H9 (cell line): ENCODE measurements around the gene HERPUD2. TPM values are rescaled to one million over a fixed set of nuclear protein-coding genes. Genes with fewer than 3 reads are reported as not detected.

ENCODE experiments used
- DNase-seq: peaks from one replicate; pipeline ENCODE4 v3.0.0-alpha.2; 2017
- H2AFZ ChIP-seq: one replicate; pipeline ENCODE4 v1.6.1; 2013; ENCODE audit warnings: mild to moderate bottlenecking, low read length, control low read depth, moderate library complexity
- H2AK5ac ChIP-seq: 2 replicates; pipeline ENCODE4 v1.6.1; 2013; ENCODE audit warnings: low read length, control low read depth, mixed read lengths; ENCODE audit not compliant: insufficient read length
- H2BK120ac ChIP-seq: one replicate; pipeline ENCODE4 v1.6.1; 2013; ENCODE audit warnings: low read depth, mild to moderate bottlenecking, low read length, control low read depth, inconsistent platforms; ENCODE audit not compliant: poor library complexity, severe bottlenecking
- H2BK12ac ChIP-seq: 2 replicates; pipeline ENCODE4 v1.6.1; 2013; ENCODE audit warnings: low read length, control low read depth, mixed read lengths, low read depth; ENCODE audit not compliant: insufficient read length
- H2BK15ac ChIP-seq: 2 replicates; pipeline ENCODE4 v1.6.1; 2013; ENCODE audit warnings: low read depth, low read length, control low read depth
- H2BK20ac ChIP-seq: one replicate; pipeline ENCODE4 v1.6.1; 2013; ENCODE audit warnings: low read depth, mild to moderate bottlenecking, low read length, control low read depth, inconsistent platforms; ENCODE audit not compliant: poor library complexity, severe bottlenecking
- H2BK5ac ChIP-seq: 2 replicates; pipeline ENCODE4 v1.6.1; 2013; ENCODE audit warnings: low read length, control low read depth, mixed read lengths; ENCODE audit not compliant: insufficient read length
- H3K14ac ChIP-seq: 2 replicates; pipeline ENCODE4 v1.6.1; 2013; ENCODE audit warnings: low read length, control low read depth; ENCODE audit not compliant: insufficient read depth
- H3K18ac ChIP-seq: 2 replicates; pipeline ENCODE4 v1.6.1; 2013; ENCODE audit warnings: low read depth, mild to moderate bottlenecking, mixed read lengths, low read length, control low read depth; ENCODE audit not compliant: insufficient read length
- H3K23ac ChIP-seq: 2 replicates; pipeline ENCODE4 v1.6.1; 2013; ENCODE audit warnings: low read length, control low read depth, mixed read lengths, low read depth; ENCODE audit not compliant: insufficient read length
- H3K23me2 ChIP-seq: 2 replicates; pipeline ENCODE4 v1.6.1; 2013; ENCODE audit warnings: low read depth, mild to moderate bottlenecking, mixed read lengths, low read length, control low read depth; ENCODE audit not compliant: insufficient read length, poor library complexity, severe bottlenecking
- H3K27ac ChIP-seq: 2 replicates; pipeline ENCODE4 v1.5.1; 2013; ENCODE audit warnings: low read length, control low read depth, mixed read lengths, low read depth; ENCODE audit not compliant: insufficient read length
- H3K27me3 ChIP-seq: 2 replicates; pipeline ENCODE4 v1.6.1; 2013; ENCODE audit warnings: low read length, control low read depth, inconsistent platforms; ENCODE audit not compliant: insufficient read depth
- H3K4ac ChIP-seq: 2 replicates; pipeline ENCODE4 v1.6.1; 2013; ENCODE audit warnings: low read depth, mild to moderate bottlenecking, control low read depth, inconsistent platforms, low read length, moderate library complexity
- H3K4me1 ChIP-seq: 2 replicates; pipeline ENCODE4 v1.6.1; 2013; ENCODE audit warnings: low read length, control low read depth, inconsistent platforms; ENCODE audit not compliant: insufficient read depth
- H3K4me2 ChIP-seq: 2 replicates; pipeline ENCODE4 v1.6.1; 2013; ENCODE audit warnings: low read length, control low read depth, mixed read lengths; ENCODE audit not compliant: insufficient read length, insufficient read depth
- H3K56ac ChIP-seq: 2 replicates; pipeline ENCODE4 v1.6.1; 2013; ENCODE audit warnings: low read depth, mild to moderate bottlenecking, mixed read lengths, low read length, control low read depth; ENCODE audit not compliant: insufficient read length
- H3K79me1 ChIP-seq: 2 replicates; pipeline ENCODE4 v1.6.1; 2013; ENCODE audit warnings: low read depth, mild to moderate bottlenecking, moderate library complexity, low read length, control low read depth, inconsistent platforms; ENCODE audit not compliant: insufficient read depth, poor library complexity, severe bottlenecking
- H3K79me2 ChIP-seq: 2 replicates; pipeline ENCODE4 v1.6.1; 2013; ENCODE audit warnings: low read length, control low read depth, inconsistent platforms; ENCODE audit not compliant: insufficient read depth
- H3K9ac ChIP-seq: 2 replicates; pipeline ENCODE4 v1.6.1; 2013; ENCODE audit warnings: low read length, control low read depth, mixed read lengths; ENCODE audit not compliant: insufficient read length; ENCODE audit errors: extremely low read depth
- H3K9me3 ChIP-seq: one replicate; pipeline ENCODE4 v1.6.1; 2013; ENCODE audit warnings: low read depth, low read length, inconsistent platforms; ENCODE audit not compliant: control insufficient read depth
- H3T11ph ChIP-seq: one replicate; pipeline ENCODE4 v1.6.1; 2013; ENCODE audit warnings: mild to moderate bottlenecking, low read length, control low read depth, inconsistent platforms
- H4K20me1 ChIP-seq: one replicate; pipeline ENCODE4 v1.6.1; 2013; ENCODE audit not compliant: control insufficient read depth, insufficient read length, insufficient read depth
- H4K5ac ChIP-seq: 2 replicates; pipeline ENCODE4 v1.6.1; 2013; ENCODE audit warnings: low read depth, mild to moderate bottlenecking, mixed read lengths, low read length, control low read depth; ENCODE audit not compliant: insufficient read length
- H4K8ac ChIP-seq: replicated peaks from 2 replicates; pipeline ENCODE4 v1.6.1; 2013; ENCODE audit warnings: low read length, control low read depth, mixed read lengths, low read depth; ENCODE audit not compliant: insufficient read length
- H4K91ac ChIP-seq: 2 replicates; pipeline ENCODE4 v1.6.1; 2013; ENCODE audit warnings: low read depth, mild to moderate bottlenecking, moderate library complexity, mixed read lengths, low read length, control low read depth; ENCODE audit not compliant: insufficient read length
- H3K27ac Mint-ChIP-seq, 3 experiments: 2 replicates in 2 of 3; 3 replicates in 1 of 3; pipeline ENCODE4 v1.8.0; 2020 to 2021; ENCODE audit warnings: mixed read lengths in 3 of 3, mild to moderate bottlenecking in 1 of 3, moderate library complexity in 1 of 3
- H3K27me3 Mint-ChIP-seq: 2 replicates; pipeline ENCODE4 v1.8.0; 2021; ENCODE audit warnings: low read depth, mild to moderate bottlenecking, moderate library complexity, mixed read lengths
- H3K36me3 Mint-ChIP-seq, 3 experiments: 2 replicates in 2 of 3; 3 replicates in 1 of 3; pipeline ENCODE4 v1.8.0; 2020 to 2021; ENCODE audit warnings: low read depth in 3 of 3, mixed read lengths in 3 of 3; ENCODE audit not compliant: insufficient read depth in 1 of 3
- H3K4me1 Mint-ChIP-seq, 2 experiments: 2 replicates each; pipeline ENCODE4 v1.8.0; 2020; ENCODE audit warnings: mixed read lengths in 2 of 2
- H3K4me3 Mint-ChIP-seq, 2 experiments: 2 replicates in 1 of 2; 3 replicates in 1 of 2; pipeline ENCODE4 v1.8.0; 2020 to 2021; ENCODE audit warnings: mild to moderate bottlenecking in 2 of 2, mixed read lengths in 2 of 2, moderate library complexity in 1 of 2
- H3K9me3 Mint-ChIP-seq, 2 experiments: 2 replicates in 1 of 2; 3 replicates in 1 of 2; pipeline ENCODE4 v1.8.0; 2020; ENCODE audit warnings: mild to moderate bottlenecking in 2 of 2, mixed read lengths in 2 of 2, moderate library complexity in 1 of 2
- WGBS: extraction: QIAGEN DNeasy Blood & Tissue Kit; methylation state at CpG from one replicate; pipeline ENCODE4 v1.1.7; 2013; ENCODE audit warnings: missing lambda C conversion rate, low lambda C conversion rate, mixed read lengths; ENCODE audit not compliant: insufficient read length; ENCODE audit errors: extremely low coverage; 5-methylcytosine and 5-hydroxymethylcytosine counted together
- total RNA-seq: library from RNA; stranded (reverse); gene quantifications from 2 replicates; pipeline ENCODE4 v1.2.1, GENCODE V29; 2021
- TF ChIP-seq, protein P1 (sequence below): fragments of 200-600 bp; sonication (generic); conservative IDR thresholded peaks from 3 replicates; pipeline ENCODE4 v1.8.0; 2021; ENCODE audit warnings: antibody characterized with exemption, mild to moderate bottlenecking

HERPUD2 gene
- total RNA-seq, 1 experiment from 2014 or later: 17.0 TPM

DNA sequence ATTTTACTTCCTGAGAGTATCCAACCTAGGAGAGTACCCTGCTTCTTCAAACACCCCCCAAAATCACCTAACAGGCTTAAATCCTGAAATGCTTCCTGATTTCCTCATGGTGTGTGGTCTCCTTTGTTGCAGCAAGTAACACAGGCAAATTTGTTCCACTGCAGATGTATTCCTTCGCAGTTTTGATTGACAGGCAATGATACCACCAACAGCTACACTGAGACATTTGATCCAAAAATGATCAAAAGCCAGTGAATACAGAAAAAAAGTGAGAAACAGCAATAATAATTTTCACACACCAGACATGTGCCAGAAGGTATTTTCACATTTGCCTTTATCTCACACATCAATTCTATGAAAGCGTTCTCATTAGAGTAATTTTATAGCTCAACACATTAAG is 95.9 kb downstream of the HERPUD2 start:
- no CpG with 5 or more reads among the region's 2 CpGs for WGBS
- H4K8ac ChIP-seq: no peak overlapping the region
- H3K4me1 Mint-ChIP-seq: peaks cover 4 to 8% of the 10 kb centered on the region in 2 experiments; a peak in 3 of 4 replicates

More for the DNA sequence above, 95.9 kb downstream of the HERPUD2 start:
- no peak overlapping the region for H3K14ac ChIP-seq
- H2BK120ac ChIP-seq: no peak overlapping the region
- Mint-ChIP-seq H3K36me3 (no peaks in the 10 kb centered on the region), H3K27ac (no peak overlapping the region), H3K4me3 (no peak overlapping the region), H3K9me3 (no peaks in the 10 kb centered on the region; a peak in 1 of 5 replicates), H3K27me3 (no peaks in the 10 kb centered on the region)
- H4K91ac ChIP-seq: no peak overlapping the region
- H3K27me3 ChIP-seq: no peaks in the 10 kb centered on the region
- no peak overlapping the region for H4K5ac ChIP-seq
- H3K79me2 ChIP-seq: no peaks in the 10 kb centered on the region
- H3K27ac ChIP-seq: no peak overlapping the region
- H3K9me3 ChIP-seq: no peaks in the 10 kb centered on the region
- H3K4ac ChIP-seq: no peak overlapping the region
- H2BK15ac ChIP-seq: no peak overlapping the region
- H2AK5ac ChIP-seq: no peak overlapping the region
- no peak overlapping the region for H3K18ac ChIP-seq
- no peak overlapping the region for H2AFZ ChIP-seq
- TF ChIP-seq, protein P1, sequence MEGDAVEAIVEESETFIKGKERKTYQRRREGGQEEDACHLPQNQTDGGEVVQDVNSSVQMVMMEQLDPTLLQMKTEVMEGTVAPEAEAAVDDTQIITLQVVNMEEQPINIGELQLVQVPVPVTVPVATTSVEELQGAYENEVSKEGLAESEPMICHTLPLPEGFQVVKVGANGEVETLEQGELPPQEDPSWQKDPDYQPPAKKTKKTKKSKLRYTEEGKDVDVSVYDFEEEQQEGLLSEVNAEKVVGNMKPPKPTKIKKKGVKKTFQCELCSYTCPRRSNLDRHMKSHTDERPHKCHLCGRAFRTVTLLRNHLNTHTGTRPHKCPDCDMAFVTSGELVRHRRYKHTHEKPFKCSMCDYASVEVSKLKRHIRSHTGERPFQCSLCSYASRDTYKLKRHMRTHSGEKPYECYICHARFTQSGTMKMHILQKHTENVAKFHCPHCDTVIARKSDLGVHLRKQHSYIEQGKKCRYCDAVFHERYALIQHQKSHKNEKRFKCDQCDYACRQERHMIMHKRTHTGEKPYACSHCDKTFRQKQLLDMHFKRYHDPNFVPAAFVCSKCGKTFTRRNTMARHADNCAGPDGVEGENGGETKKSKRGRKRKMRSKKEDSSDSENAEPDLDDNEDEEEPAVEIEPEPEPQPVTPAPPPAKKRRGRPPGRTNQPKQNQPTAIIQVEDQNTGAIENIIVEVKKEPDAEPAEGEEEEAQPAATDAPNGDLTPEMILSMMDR: no peak
- no peak overlapping the region for H3K4me2 ChIP-seq
- no peak overlapping the region for H2BK12ac ChIP-seq
- H2BK20ac ChIP-seq: no peak overlapping the region
- no peaks in the 10 kb centered on the region for H4K20me1 ChIP-seq
- no peak overlapping the region for H3K23ac ChIP-seq
- no peaks in the 10 kb centered on the region for H3K79me1 ChIP-seq
- DNase-seq: no peak
- H3K9ac ChIP-seq: no peak overlapping the region
- H3T11ph ChIP-seq: no peak overlapping the region
- H3K4me1 ChIP-seq: no peaks in the 10 kb centered on the region
- no peak overlapping the region for H3K56ac ChIP-seq
- no peak overlapping the region for H2BK5ac ChIP-seq
- H3K23me2 ChIP-seq: no peaks in the 10 kb centered on the region
